HepG2 (cell line): ENCODE results near the gene OBSL1. TPM values are rescaled to one million over a fixed set of nuclear protein-coding genes. Genes with fewer than 3 reads are reported as not detected.

Experiments
- ARNT2 ChIP-seq: sonication (generic); formaldehyde crosslinking; IDR thresholded peaks from 2 replicates; pipeline ENCODE4 v1.8.0; 2022; ENCODE audit warnings: mild to moderate bottlenecking, low read depth, missing genetic modification reagents, moderate library complexity
- CENPT ChIP-seq: sonication (generic); formaldehyde crosslinking; IDR thresholded peaks from 2 replicates; pipeline ENCODE4 v1.8.0; 2022; ENCODE audit warnings: low read depth, mild to moderate bottlenecking, moderate library complexity, missing genetic modification reagents
- EP300 ChIP-seq, 3 experiments: sonication (generic) in 1 of 3; formaldehyde crosslinking in 1 of 3; IDR thresholded peaks; 2 replicates each; pipeline versions ENCODE4 v1.5.1 to v1.6.1; 2011 to 2020; ENCODE audit warnings: low read depth in 2 of 3, low read length in 2 of 3, borderline replicate concordance in 1 of 3, improper control_type of control experiment in 1 of 3, mild to moderate bottlenecking in 1 of 3, missing genetic modification reagents in 1 of 3, moderate library complexity in 1 of 3
- JDP2 ChIP-seq: sonication (generic); formaldehyde crosslinking; IDR thresholded peaks from 2 replicates; pipeline ENCODE4 v1.8.1; 2022; ENCODE audit warnings: missing genetic modification reagents, borderline replicate concordance
- ZBTB4 ChIP-seq: sonication (generic); formaldehyde crosslinking; IDR thresholded peaks from 2 replicates; pipeline ENCODE4 v1.4.0; 2020; ENCODE audit warnings: missing genetic modification reagents, mild to moderate bottlenecking, borderline replicate concordance
- ZNF207 ChIP-seq: fragments of 450-650 bp; IDR thresholded peaks from 2 replicates; pipeline ENCODE4 v1.6.1; 2016; ENCODE audit warnings: antibody characterized with exemption, borderline replicate concordance
- ZNF564 ChIP-seq: sonication (generic); formaldehyde crosslinking; IDR thresholded peaks from 2 replicates; pipeline ENCODE4 v1.8.1; 2023; ENCODE audit warnings: mild to moderate bottlenecking, missing genetic modification reagents
- ZNF740 ChIP-seq: sonication (generic); formaldehyde crosslinking; IDR thresholded peaks from 2 replicates; pipeline ENCODE4 v1.4.0; 2020; ENCODE audit warnings: missing genetic modification reagents
- polyA plus RNA-seq, 8 experiments: library from polyadenylated mRNA; depleted of rRNA in 3 of 8; stranded (reverse) in 7 of 8; unstranded in 1 of 8; fragments of >200 nt; fragmentation: Illumina TruSeq in 4 of 8; extraction: Trizol in 4 of 8; gene quantifications; 2 replicates each; pipeline versions ENCODE4 v1.2.1 to v1.2.3, GENCODE V29; 2011 to 2016; ENCODE audit warnings: low read depth in 4 of 8, missing spikeins in 1 of 8, mixed read lengths in 1 of 8; ENCODE audit not compliant: insufficient read depth in 1 of 8
- total RNA-seq, 5 experiments: library from RNA; depleted of rRNA; stranded (reverse); fragments of >200 nt; fragmentation: Illumina TruSeq; extraction: Trizol; gene quantifications; 2 replicates each; pipeline ENCODE4 v1.2.3, GENCODE V29; 2016; ENCODE audit warnings: low read depth in 1 of 5
- TF ChIP-seq, protein P1 (sequence below): sonication (generic); formaldehyde crosslinking; IDR thresholded peaks from 2 replicates; pipeline ENCODE4 v1.5.0; 2020; ENCODE audit warnings: missing genetic modification reagents
- TF ChIP-seq, protein P2 (sequence below): sonication (generic); formaldehyde crosslinking; IDR thresholded peaks from 2 replicates; pipeline ENCODE4; 2020; ENCODE audit warnings: missing genetic modification reagents, mild to moderate bottlenecking, borderline replicate concordance
- TF ChIP-seq, protein P3 (sequence below): sonication (generic); formaldehyde crosslinking; IDR thresholded peaks from 2 replicates; pipeline ENCODE4 v1.5.0; 2020; ENCODE audit warnings: mild to moderate bottlenecking, low read depth, missing genetic modification reagents, borderline replicate concordance
- TF ChIP-seq, protein P4 (sequence below): sonication (generic); formaldehyde crosslinking; IDR thresholded peaks from 2 replicates; pipeline ENCODE4 v1.4.0; 2020; ENCODE audit warnings: missing genetic modification reagents

OBSL1 gene
- total and polyA plus RNA-seq, 2 of the 13 experiments (the other 11 are each of a cell fraction or from before 2014, with no cell fraction given): 86.7 to 218 TPM

- TF ChIP-seq, protein P1, sequence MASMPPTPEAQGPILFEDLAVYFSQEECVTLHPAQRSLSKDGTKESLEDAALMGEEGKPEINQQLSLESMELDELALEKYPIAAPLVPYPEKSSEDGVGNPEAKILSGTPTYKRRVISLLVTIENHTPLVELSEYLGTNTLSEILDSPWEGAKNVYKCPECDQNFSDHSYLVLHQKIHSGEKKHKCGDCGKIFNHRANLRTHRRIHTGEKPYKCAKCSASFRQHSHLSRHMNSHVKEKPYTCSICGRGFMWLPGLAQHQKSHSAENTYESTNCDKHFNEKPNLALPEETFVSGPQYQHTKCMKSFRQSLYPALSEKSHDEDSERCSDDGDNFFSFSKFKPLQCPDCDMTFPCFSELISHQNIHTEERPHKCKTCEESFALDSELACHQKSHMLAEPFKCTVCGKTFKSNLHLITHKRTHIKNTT (CRISPR knock-in tag): no peak
- TF ChIP-seq, protein P2, sequence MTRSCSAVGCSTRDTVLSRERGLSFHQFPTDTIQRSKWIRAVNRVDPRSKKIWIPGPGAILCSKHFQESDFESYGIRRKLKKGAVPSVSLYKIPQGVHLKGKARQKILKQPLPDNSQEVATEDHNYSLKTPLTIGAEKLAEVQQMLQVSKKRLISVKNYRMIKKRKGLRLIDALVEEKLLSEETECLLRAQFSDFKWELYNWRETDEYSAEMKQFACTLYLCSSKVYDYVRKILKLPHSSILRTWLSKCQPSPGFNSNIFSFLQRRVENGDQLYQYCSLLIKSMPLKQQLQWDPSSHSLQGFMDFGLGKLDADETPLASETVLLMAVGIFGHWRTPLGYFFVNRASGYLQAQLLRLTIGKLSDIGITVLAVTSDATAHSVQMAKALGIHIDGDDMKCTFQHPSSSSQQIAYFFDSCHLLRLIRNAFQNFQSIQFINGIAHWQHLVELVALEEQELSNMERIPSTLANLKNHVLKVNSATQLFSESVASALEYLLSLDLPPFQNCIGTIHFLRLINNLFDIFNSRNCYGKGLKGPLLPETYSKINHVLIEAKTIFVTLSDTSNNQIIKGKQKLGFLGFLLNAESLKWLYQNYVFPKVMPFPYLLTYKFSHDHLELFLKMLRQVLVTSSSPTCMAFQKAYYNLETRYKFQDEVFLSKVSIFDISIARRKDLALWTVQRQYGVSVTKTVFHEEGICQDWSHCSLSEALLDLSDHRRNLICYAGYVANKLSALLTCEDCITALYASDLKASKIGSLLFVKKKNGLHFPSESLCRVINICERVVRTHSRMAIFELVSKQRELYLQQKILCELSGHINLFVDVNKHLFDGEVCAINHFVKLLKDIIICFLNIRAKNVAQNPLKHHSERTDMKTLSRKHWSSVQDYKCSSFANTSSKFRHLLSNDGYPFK (CRISPR knock-in tag): 0 out of 2 replicates have a peak, but pooled peaks have one; percentile 8
- TF ChIP-seq CENPT (CRISPR knock-in tag) (no peak), ZNF740 (CRISPR knock-in tag) (no peak), JDP2 (CRISPR knock-in tag) (no peak), ZBTB4 (CRISPR knock-in tag) (no peak), ZNF207 (no peak), ARNT2 (CRISPR knock-in tag) (no peak), EP300 (IDR thresholded peaks at IDR 0.05; ENCODE audit: low read depth in 2 of 2, low read length in 2 of 2) (no peak), EP300 (CRISPR knock-in tag; IDR thresholded peaks at IDR 0.05; ENCODE audit: borderline replicate concordance) (no peak), ZNF564 (CRISPR knock-in tag) (no peak)
- TF ChIP-seq, protein P3, sequence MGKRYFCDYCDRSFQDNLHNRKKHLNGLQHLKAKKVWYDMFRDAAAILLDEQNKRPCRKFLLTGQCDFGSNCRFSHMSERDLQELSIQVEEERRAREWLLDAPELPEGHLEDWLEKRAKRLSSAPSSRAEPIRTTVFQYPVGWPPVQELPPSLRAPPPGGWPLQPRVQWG (CRISPR knock-in tag): no peak
- TF ChIP-seq, protein P4, sequence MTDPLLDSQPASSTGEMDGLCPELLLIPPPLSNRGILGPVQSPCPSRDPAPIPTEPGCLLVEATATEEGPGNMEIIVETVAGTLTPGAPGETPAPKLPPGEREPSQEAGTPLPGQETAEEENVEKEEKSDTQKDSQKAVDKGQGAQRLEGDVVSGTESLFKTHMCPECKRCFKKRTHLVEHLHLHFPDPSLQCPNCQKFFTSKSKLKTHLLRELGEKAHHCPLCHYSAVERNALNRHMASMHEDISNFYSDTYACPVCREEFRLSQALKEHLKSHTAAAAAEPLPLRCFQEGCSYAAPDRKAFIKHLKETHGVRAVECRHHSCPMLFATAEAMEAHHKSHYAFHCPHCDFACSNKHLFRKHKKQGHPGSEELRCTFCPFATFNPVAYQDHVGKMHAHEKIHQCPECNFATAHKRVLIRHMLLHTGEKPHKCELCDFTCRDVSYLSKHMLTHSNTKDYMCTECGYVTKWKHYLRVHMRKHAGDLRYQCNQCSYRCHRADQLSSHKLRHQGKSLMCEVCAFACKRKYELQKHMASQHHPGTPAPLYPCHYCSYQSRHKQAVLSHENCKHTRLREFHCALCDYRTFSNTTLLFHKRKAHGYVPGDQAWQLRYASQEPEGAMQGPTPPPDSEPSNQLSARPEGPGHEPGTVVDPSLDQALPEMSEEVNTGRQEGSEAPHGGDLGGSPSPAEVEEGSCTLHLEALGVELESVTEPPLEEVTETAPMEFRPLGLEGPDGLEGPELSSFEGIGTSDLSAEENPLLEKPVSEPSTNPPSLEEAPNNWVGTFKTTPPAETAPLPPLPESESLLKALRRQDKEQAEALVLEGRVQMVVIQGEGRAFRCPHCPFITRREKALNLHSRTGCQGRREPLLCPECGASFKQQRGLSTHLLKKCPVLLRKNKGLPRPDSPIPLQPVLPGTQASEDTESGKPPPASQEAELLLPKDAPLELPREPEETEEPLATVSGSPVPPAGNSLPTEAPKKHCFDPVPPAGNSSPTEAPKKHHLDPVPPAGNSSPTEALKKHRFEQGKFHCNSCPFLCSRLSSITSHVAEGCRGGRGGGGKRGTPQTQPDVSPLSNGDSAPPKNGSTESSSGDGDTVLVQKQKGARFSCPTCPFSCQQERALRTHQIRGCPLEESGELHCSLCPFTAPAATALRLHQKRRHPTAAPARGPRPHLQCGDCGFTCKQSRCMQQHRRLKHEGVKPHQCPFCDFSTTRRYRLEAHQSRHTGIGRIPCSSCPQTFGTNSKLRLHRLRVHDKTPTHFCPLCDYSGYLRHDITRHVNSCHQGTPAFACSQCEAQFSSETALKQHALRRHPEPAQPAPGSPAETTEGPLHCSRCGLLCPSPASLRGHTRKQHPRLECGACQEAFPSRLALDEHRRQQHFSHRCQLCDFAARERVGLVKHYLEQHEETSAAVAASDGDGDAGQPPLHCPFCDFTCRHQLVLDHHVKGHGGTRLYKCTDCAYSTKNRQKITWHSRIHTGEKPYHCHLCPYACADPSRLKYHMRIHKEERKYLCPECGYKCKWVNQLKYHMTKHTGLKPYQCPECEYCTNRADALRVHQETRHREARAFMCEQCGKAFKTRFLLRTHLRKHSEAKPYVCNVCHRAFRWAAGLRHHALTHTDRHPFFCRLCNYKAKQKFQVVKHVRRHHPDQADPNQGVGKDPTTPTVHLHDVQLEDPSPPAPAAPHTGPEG: 0 out of 2 replicates have a peak, but pooled peaks have one; percentile 18
These were observed 1.1 kb upstream of the OBSL1 start, which contains the start of gene INHA (continued) for GRCh38 chr2:219572237-219573001.
